Measurements from ENCODE around the gene WDSUB1. TPM values are rescaled to one million over a fixed set of nuclear protein-coding genes. Genes with fewer than 3 reads are reported as not detected.

Gene WDSUB1
- total RNA-seq = 3.2 and 3.6 TPM in 2 replicates

GRCh38 chr2:159285929-159286708 is at the start of gene WDSUB1:
TSS of gene WDSUB1 (minus strand) at chr2:159286703. CDS start at chr2:159283069, 3,634 bp downstream.

Measured in epithelial cell of alveolus of lung (primary cell).